ENCODE data around the gene IFRD1.

- peak; percentile 40 for TF ChIP-seq CTCF (IDR thresholded peaks at IDR 0.05; ENCODE audit: poor library complexity)
- TF ChIP-seq EZH2phosphoT487 (IDR thresholded peaks at IDR 0.05; ENCODE audit: low read depth, severe bottlenecking, unreplicated experiment) = no peak
- no peak for TF ChIP-seq EZH2 (IDR thresholded peaks at IDR 0.05; ENCODE audit: borderline replicate concordance)
Observed at GRCh38 chr7:112452102-112452888, 2.0 kb downstream of the IFRD1 start.

All from hepatocyte (in vitro differentiated cells).